MCF 10A (cell line): ENCODE data around the gene PEAK1. TPM values are rescaled to one million over a fixed set of nuclear protein-coding genes. Genes with fewer than 3 reads are reported as not detected.

Source experiments
- BruUV-seq: library from RNA; stranded (reverse); fragments of 400-500 nt; replicated peaks from 2 replicates; lab custom pipeline; 2021; lab: Mats Ljungman, UMichigan
- CTCF ChIA-PET: fragments of 300-600 bp; sonication (Branson Sonifier 250); formaldehyde crosslinking; extraction: SDS; loops from one replicate; lab custom pipeline; 2021; ENCODE audit warnings: antibody characterized with exemption, inconsistent platforms; lab: Yijun Ruan, JAX
- POLR2A ChIA-PET: fragments of 300-600, 350-650 bp; sonication (Branson Sonifier 250); formaldehyde crosslinking; extraction: SDS; loops from one replicate; lab custom pipeline; 2020; ENCODE audit warnings: antibody characterized with exemption, inconsistent platforms; lab: Yijun Ruan, JAX
- DNase-seq: peaks from one replicate; pipeline ENCODE4 v3.0.0-alpha.2; 2018; ENCODE audit not compliant: unreplicated experiment
- H3K27ac Mint-ChIP-seq: one replicate; pipeline ENCODE4 v1.8.0; 2022; ENCODE audit warnings: mild to moderate bottlenecking, low read depth, mixed read lengths; ENCODE audit not compliant: unreplicated experiment
- H3K27me3 Mint-ChIP-seq: one replicate; pipeline ENCODE4 v1.8.0; 2022; ENCODE audit warnings: mixed read lengths; ENCODE audit not compliant: insufficient read depth, unreplicated experiment
- H3K36me3 Mint-ChIP-seq: one replicate; pipeline ENCODE4 v1.8.0; 2022; ENCODE audit warnings: mild to moderate bottlenecking, moderate library complexity, mixed read lengths; ENCODE audit not compliant: insufficient read depth, unreplicated experiment
- H3K4me1 Mint-ChIP-seq: one replicate; pipeline ENCODE4 v1.8.0; 2022; ENCODE audit warnings: mixed read lengths; ENCODE audit not compliant: insufficient read depth, unreplicated experiment
- H3K4me3 Mint-ChIP-seq: one replicate; pipeline ENCODE4 v1.8.0; 2022; ENCODE audit warnings: mild to moderate bottlenecking, moderate library complexity, mixed read lengths; ENCODE audit not compliant: unreplicated experiment
- H3K9me3 Mint-ChIP-seq: one replicate; pipeline ENCODE4 v1.8.0; 2022; ENCODE audit warnings: mixed read lengths; ENCODE audit not compliant: unreplicated experiment
- CTCF ChIP-seq: fragments of 200-600 bp; IDR thresholded peaks from one replicate; pipeline ENCODE4 v1.8.0; 2022; ENCODE audit warnings: antibody characterized with exemption, mild to moderate bottlenecking; ENCODE audit not compliant: unreplicated experiment
- intact Hi-C: fragments of 100-400 bp; cut with micrococcal nuclease; formaldehyde crosslinking; loops from 2 replicates; pipeline ENCODE4 v1.14.1; 2022
- total RNA-seq: library from RNA; stranded (reverse); gene quantifications from 2 replicates; pipeline ENCODE4 v1.2.3, GENCODE V29; 2022

Gene PEAK1
- total RNA-seq, 1 experiment from 2014 or later = 20.0 TPM

GRCh38 chr15:77426871-77427270, 7.0 kb upstream of the PEAK1 start:
- Mint-ChIP-seq H3K4me1 (peaks cover 38% of the 10 kb centered on the region), H3K27ac (no peak overlapping the region), H3K36me3 (peaks cover 12% of the 10 kb centered on the region), H3K27me3 (no peaks in the 10 kb centered on the region), H3K9me3 (no peaks in the 10 kb centered on the region), H3K4me3 (no peak overlapping the region)
- intact Hi-C loops = loop anchor here (10.0 kb wide), 1 partner anchor 242 kb away; no protein-coding TSS in a partner anchor
- BruUV-seq = no TSS peak
- CTCF ChIA-PET = interaction anchor here (0.6 to 1.0 kb wide), 3 partner anchors 116 to 1447 kb away, joined by 3 to 4 read pairs (median 3); no protein-coding TSS in a partner anchor
- TF ChIP-seq CTCF = no peak
- DNase-seq = no peak
- POLR2A ChIA-PET = interaction anchor here (0.6 to 1.3 kb wide), 3 partner anchors 8 to 43 kb away, joined by 3 to 5 read pairs (median 3); no protein-coding TSS in a partner anchor

GRCh38 chr15:77426377-77426776, 6.5 kb upstream of the PEAK1 start:
- CTCF ChIA-PET = interaction anchor here (1.0 kb wide), 1 partner anchor 117 kb away, joined by 3 read pairs; no protein-coding TSS in a partner anchor
- no peak overlapping the region for H3K27ac Mint-ChIP-seq
- POLR2A ChIA-PET = interaction anchor here (0.6 kb wide), 1 partner anchor 149 kb away, joined by 3 read pairs; no protein-coding TSS in a partner anchor
- no peak for TF ChIP-seq CTCF
- H3K9me3 Mint-ChIP-seq = no peaks in the 10 kb centered on the region
- no TSS peak for BruUV-seq
- peaks cover 10% of the 10 kb centered on the region for H3K36me3 Mint-ChIP-seq
- intact Hi-C loops = loop anchor here (10.0 kb wide), 1 partner anchor 242 kb away; no protein-coding TSS in a partner anchor
- no peak overlapping the region for H3K4me3 Mint-ChIP-seq
- no peaks in the 10 kb centered on the region for H3K27me3 Mint-ChIP-seq
- DNase-seq = no peak
- peaks cover 38% of the 10 kb centered on the region for H3K4me1 Mint-ChIP-seq

- no peaks in the 10 kb centered on the region for H3K9me3 Mint-ChIP-seq
- no peaks in the 10 kb centered on the region for H3K27me3 Mint-ChIP-seq
- no TSS peak for BruUV-seq
- no peak overlapping the region for H3K27ac Mint-ChIP-seq
- H3K4me1 Mint-ChIP-seq = peaks cover 38% of the 10 kb centered on the region
- POLR2A ChIA-PET = no interaction called here
- TF ChIP-seq CTCF = no peak
- no peak for DNase-seq
- CTCF ChIA-PET = interaction anchor here (0.7 kb wide), 1 partner anchor 14 kb away, joined by 3 read pairs; no protein-coding TSS in a partner anchor
- H3K36me3 Mint-ChIP-seq = peaks cover 12% of the 10 kb centered on the region
- H3K4me3 Mint-ChIP-seq = no peak overlapping the region
- intact Hi-C loops = loop anchor here (10.0 kb wide), 1 partner anchor 240 kb away; no protein-coding TSS in a partner anchor
Measured at GRCh38 chr15:77425104-77425503, 5.2 kb upstream of the PEAK1 start.

GRCh38 chr15:77421370-77421700, 1.4 kb upstream of the PEAK1 start:
- peak overlapping the region; percentile 89 for H3K4me3 Mint-ChIP-seq
- DNase-seq = peak; percentile 19
- TF ChIP-seq CTCF = no peak
- TSS peak; percentile 57 for BruUV-seq
- peaks cover 46% of the 10 kb centered on the region for H3K4me1 Mint-ChIP-seq
- POLR2A ChIA-PET = interaction anchor here (0.7 to 1.9 kb wide), 13 partner anchors 8 to 490 kb away, joined by 3 to 9 read pairs (median 3); partner anchors contain the start of gene RCN2
- H3K27me3 Mint-ChIP-seq = no peaks in the 10 kb centered on the region
- peak overlapping the region; percentile 98 for H3K27ac Mint-ChIP-seq
- intact Hi-C loops = loop anchor here (2.0 to 10.0 kb wide), 3 partner anchors 75 to 237 kb away; no protein-coding TSS in a partner anchor
- peaks cover 12% of the 10 kb centered on the region for H3K36me3 Mint-ChIP-seq
- CTCF ChIA-PET = interaction anchor here (0.6 to 1.6 kb wide), 6 partner anchors 9 to 385 kb away, joined by 3 to 8 read pairs (median 4); no protein-coding TSS in a partner anchor
- H3K9me3 Mint-ChIP-seq = no peaks in the 10 kb centered on the region
